Erythroblast (primary cell): ENCODE data around the gene USP8.

Experiments used
- GATA1 ChIP-seq: IDR thresholded peaks from 2 replicates; pipeline ENCODE4 v1.6.1; 2011; ENCODE audit warnings: low read depth, mild to moderate bottlenecking, control low read depth, low read length, moderate library complexity
- POLR2A ChIP-seq: IDR thresholded peaks from 2 replicates; pipeline ENCODE4 v1.6.1; 2011; ENCODE audit warnings: mild to moderate bottlenecking, low read length

DNA sequence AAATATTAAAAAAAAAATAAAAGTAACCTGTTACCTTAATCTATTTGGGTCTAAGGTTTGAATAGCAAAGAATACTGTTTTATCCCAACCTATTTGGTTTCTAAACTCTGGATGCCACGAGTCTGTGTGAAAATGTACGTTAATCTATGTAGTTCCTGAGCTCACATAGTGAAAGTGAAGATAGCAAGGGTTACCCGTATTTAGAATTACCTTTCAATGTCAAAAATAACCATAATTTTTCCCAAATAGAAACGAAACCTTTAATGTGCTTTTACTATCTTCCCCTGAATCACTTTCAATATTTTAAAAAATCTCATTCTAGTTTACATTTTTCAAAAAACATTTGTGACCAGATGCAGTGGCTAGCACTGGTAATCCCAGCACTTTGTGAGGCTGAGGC, 128.0 kb downstream of the USP8 start:
- TF ChIP-seq POLR2A: no peak
- no peak for TF ChIP-seq GATA1
